DMS53 (cell line): ENCODE results near the gene CGB7.
"Not testable (repeated sequence)": the region's sequence is repeated elsewhere in the genome, so short reads cannot be mapped to it uniquely, and the experiment has no call there.

ENCODE experiments used
- DNase-seq: peaks from one replicate; lab custom pipeline; 2025; lab: John Stamatoyannopoulos, UW

CGB7 gene

DNA sequence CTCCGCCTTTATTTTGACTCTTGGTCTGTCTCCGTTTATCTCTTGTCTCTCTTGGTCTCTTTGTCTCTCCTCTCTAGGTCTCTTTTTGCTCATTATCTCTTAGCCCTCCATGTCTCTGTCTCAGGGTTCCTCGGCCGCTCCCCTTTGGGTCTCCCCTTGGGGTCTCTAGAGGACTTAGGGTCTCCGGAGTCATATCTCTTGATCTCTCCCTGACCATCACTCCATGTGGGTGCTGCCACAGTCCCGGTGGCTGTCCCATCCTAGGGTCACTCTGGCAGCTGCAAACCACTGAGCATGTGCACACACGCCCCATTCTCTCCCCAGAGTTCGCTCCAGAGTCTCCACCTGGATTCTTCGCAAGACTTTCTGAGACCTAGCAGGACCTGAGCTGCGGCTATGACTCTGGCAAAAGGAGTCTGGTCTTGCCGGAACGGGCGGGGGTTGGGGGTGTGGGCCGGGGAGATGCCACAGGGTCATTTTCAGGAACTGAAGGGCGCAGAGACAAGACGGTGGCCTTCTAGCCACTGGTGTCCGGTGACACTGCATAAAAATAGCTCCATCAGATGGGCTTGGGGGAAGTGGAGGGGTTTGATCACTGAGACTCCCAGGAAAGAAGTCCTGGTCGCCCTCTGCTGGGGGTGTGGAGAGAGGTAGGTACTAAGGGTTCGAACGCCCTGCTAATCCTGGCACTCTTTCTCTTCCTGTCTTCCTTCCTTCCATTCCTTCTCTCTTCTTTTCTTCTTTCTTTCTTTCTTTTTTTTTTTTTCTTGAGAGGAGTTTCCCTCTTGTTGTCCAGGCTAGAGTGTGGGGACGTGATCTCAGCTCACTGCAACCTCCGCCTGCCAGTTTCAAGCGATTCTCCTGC is 16.2 kb upstream of the CGB7 start:
- DNase-seq = peak; percentile 56

DNA sequence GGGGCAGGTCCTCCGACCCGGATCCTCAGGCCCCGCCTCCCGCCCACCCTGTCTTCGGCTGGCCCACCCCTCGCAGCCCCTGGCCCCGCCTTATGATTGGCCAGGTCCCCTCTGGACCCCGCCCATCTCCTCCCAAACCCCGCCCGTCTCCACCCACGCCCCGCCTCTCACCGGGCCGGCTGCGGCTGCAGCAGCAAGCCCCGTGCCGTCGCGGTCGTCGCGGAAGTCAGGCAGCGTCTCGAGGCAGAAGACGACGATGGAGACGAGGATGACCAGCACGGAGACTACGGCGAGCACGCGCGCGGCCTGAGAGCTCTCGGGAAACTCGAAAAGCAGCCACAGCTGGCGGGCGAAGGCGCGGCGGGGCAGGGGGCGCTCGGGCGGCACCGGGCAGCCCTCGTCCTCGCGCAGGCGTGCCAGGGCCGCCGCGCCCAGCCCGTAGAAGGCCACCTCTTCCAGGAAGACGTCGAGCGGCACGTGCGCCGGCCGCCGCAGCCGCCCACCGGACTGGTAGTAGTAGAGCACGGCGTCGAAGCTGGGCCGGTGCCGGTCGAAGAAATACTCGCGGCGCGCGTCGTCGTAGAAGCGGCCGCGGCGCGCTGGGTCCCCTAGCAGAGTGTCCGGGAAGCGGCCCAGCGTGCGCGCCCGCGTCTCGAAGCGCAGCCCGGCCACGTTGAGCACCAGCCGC is 14.5 kb upstream of the CGB7 start:
- peak; percentile 41 for DNase-seq

DNA sequence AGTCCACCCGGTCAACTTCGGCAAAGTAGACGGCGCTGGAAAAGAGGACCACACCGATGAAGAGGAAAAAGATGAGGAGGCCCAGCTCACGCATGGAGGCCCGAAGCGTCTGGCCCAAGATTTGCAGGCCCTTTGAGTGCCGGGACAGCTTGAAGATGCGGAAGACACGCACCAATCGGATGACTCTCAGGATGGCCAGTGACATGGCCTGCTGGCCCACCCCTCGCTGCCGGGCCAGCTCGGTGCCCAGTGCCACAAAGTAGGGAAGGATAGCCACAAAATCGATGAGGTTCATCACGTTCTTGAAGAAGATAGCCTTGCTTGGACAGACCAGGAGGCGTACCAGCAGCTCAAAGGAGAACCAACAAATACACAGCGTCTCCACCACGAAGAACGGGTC is 12.9 kb upstream of the CGB7 start:
- no peak for DNase-seq

DNA sequence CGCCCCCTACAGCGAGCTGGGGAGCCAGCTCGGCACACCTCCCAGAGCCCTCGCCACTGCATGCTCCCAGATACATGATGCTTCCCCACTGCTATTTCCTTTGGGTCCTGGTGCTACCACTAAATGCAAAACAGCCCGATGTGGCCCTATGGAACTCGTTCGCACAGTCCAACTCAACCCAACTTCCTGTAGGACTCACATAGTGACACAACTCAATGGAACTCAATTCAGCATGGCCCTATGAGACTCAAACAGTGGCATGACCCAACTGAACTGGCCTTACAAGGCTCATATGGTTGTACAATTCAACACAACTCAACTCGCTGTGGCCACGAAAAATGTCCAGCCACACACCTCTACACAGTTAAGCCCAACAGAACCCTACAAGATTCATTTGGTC is 11.5 kb upstream of the CGB7 start:
- DNase-seq = no peak

DNA sequence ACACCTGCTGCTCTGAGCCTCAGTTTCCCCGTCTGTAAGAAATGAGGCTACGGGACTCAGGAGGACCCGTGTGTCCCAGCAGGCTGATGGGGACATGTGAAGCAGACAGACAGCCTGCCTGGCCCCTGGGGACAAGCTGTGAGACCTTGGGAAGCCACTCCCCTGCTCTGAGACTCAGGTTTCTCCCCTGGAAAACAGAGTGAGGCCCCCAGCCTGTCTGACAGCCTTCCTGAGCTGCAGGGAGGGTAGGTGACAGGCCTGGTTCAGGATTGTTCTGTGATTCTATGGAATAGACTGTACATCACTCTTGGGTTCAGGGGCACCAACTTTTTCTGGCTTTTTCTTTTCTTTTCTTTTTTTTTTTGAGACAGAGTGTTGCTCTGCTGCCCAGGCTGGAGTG is 10.0 kb upstream of the CGB7 start:
- DNase-seq = no peak

DNA sequence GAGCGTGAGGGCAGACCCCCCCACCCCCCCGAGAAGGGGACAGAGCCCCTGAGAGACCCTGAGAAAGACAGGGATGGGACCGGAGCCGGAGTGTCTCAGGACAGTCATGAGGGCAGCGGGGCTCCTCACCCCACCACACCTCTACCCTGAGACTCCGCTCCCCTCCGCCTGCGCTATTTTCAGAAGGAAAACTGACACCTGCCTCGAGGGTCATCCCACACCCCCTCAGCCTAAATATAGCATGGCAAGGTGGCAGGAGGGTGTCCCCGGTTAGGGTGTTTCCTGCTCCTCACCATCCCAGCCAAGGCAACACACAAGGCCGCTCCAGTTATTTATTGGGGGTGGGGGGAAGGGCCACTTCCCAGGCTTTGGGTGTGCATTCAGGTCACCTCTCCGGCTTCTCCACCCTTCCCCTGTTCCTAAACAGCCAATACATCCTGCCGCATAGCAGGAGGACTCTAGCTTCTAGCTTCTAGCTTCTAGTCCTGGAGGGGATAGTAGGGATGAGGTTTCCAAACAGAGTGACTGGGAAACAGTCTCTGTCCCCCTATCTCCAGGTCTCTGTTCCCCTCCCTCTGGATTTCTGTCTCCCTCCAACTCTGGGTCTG is 8.5 kb upstream of the CGB7 start:
- peak; percentile 17 for DNase-seq

DNA sequence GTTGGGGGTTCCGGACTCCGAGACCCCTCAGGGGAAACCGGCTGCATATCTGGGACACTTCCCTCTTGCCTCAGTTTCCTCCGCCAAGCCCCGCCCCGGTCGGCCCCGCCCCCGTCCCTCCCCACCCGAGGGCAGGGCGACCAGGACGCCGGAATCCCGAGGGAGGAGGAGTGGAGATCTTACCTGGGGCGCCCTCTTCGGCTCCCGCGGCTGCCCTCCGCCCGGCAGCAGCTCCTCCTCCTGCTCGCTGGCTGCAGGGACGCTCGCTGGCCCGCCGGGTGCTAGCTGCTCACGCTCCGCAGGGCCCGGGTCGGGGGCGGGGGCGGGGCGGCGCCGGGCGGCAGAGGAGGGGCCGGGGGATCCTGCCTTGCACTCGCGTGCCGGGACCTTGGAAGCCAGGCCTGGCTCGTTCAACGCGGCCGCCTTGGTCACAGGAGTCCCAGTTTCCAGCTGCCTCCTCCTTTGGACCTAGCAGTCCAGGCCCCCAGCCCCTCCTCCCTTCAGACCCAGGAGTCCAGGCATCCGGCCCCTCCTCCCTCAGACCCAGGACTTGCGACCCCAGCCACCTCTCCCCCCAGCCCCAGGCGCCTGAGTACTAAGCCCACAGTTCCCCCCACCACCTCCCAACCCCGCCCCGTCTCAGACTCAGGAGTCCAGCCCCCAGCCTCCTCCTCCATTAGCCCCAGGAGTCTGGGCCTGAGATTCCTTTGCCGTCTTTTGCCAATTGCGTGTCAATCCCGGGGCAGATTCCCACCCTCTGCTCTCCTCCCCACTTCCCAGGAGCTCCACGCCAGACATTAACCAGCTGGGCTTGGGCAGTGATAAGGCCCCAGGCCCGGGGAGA is 7.4 kb upstream of the CGB7 start, which contains the start of gene NTF4:
Gene NTF4, minus strand, starts transcription at position 51 of the 844 bp plus-strand sequence. CDS start 2,821 bp downstream, outside the sequence.
- peak; percentile 66 for DNase-seq

DNA sequence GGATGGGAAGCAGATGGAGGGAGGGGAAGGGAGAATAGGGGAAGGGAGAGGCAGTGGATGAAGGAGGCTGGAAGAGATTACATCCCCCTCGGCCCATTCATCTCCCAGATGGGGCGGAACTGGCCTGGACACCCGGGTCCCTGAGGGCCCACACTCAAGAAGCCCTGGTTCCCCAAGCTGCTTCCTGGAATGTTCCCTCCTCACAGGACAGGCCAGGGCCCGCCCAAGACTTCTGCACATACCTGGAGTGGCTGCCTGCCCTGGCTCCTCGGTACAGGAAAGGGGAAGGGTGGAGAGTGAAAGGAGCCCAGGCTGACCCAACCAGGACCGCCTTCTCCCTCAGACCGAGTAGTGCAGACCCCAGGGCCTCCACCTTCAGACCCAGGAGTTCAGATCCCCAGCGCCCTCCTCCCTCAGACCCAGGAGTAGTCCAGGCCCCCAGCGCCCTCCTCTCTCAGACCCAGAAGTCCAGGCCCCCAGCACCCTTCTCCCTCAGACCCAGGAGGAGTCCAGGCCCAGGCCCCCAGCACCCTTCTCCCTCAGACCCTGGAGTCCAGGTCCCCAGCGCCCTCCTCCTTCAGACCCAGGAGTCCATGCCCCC is 6.6 kb upstream of the CGB7 start:
- no peak for DNase-seq

DNA sequence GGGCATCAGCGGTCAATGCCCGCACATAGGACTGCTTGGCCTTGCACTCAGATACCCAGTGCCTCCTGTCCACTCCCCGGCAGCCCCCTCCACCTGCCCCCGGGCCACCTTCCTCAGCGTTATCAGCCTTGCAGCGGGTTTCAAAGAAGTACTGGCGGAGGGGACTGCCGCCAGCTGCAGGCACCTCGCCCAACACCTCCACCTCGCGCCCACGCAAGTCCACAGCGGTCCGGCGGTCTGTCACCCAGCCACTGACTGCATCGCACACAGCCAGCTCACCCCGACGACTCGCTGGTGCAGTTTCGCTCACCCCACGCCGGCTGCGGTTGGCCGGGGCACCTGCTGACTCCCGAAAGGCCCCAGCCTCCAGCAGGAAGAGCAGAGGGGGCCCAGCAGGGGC is 3.9 kb upstream of the CGB7 start:
- DNase-seq = no peak

DNA sequence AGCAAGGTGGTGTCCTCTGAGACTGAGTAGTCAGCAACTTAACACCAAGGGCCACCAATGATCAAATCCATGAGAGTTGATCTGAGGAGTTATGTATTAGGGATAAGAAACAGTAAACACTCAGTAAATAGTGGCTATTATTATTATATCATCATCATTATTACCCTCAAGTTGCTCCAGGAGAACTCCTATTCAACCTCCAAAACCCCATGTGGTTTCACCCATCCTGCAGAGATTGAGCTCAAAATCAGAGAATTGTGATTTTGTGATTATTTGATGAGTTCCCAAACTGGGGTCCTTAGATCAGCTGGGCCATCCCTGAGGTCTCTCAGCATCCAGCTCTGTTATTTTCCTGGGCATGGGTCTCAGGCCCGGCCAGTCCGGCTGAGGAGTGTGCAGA is 3.5 kb upstream of the CGB7 start:
- no peak for DNase-seq

DNA sequence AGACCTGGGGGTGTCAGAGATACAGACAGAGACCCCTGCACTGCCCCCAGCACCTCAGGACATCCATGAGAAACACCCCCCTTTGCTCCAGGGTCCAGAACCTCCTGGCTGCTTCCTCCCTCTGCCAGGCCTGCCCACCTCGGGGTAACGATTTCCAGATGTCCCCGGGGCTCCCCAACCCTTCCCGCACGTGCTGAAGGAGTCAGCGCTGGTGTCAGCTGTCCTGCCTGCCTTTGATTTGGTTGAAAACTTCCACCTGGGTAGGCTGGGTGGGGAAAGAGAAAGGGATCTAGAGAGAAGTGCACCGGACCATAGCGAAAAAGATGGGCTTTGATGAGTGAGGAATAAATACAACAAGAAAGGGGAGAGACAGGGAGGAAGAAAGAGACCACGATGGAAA is 1.5 kb upstream of the CGB7 start:
- no peak for DNase-seq

DNA sequence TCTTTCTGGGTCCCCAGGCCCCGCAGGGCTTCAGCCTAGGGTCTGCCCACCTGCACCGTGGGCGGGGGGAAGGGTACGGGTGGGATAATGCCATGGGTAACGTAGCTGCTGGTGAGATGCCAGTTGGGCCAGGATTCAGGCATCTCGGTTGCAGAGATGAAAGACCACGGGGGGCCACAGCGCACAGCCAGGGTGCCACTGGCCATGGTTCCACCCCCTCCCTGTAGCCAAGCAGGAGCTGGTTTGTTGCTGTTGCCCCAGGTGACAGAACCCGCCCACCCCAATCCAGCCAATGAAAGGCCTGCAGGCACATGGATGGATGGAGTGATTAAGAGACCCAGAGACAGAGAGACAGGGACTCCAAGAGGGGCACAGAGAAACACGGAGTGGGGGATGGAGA is 1.0 kb upstream of the CGB7 start:
- DNase-seq = peak; percentile 22

DNA sequence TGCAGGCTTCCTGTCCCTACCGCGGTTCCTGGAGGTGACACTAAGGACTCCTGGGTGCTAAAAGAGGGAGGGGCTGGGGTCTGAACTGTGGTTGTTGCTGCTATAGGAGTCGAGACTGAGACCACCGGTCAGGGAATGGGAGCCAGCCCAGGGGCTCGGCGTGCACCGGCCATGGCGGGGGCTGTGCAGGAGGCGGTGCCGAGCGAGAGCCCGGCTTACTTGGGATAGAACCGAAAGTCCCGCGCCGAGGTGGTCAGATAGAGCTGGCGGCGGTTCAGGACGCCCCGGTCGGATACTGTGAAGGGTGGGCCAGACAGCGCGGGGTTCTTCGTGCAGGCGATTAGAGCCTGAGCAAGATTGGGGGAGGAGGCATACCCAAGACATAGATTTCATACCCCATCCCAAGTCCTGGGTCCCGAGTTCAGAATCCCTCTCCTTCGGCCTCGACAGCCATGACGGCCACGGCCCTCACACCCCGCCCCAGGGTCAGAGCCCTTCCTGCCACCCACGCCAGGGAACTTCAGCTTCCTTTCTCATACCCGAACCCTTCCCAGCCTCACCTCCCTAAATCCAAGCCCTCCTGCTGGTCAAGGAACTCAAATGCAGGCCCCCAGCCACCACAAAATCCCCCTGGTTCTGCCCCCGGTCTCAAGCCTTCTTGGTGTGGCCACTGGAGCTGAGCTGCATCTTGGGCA is 500 bp downstream of the CGB7 start:
- not testable (repeated sequence) for DNase-seq

DNA sequence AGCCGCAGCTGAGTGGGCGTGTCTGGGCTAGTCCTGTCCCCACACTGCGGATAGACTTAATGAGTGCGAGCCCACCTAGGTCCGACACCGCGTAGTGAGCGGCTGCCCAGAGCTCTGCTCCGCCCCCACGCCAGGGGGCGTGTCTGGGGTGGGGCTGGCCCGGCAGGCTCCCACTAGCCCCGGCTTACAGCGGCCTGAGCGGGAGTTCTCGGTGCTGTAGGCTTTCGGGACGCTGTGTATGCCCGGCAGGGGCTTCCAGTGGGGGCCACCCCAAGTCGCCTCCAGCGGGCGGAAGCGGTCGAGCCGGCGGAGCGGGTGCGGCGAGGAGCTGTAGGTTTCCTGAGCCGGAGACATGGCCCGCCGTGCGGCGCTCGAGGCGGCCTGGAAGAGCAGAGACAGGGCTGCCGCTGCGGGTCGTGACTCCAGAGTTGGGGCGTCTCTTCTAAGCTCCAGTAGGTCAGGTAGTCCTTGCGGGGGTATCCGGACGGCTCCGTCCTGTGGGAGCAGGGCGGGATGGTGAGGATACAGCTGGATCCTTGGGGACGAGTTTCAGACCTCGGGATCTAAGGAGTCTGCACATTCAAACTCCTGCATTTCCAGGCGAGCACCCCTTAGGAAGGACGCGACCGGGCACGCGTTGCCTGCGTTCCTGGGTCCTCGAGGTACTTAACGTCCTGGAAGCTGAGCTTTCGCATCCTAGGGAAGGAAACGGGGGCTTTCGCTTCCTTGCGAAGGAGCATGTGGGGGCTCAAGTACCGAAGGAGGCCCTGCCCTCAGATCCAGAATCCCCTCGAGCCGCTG is 1.2 kb downstream of the CGB7 start:
- peak; percentile 68 for DNase-seq

DNA sequence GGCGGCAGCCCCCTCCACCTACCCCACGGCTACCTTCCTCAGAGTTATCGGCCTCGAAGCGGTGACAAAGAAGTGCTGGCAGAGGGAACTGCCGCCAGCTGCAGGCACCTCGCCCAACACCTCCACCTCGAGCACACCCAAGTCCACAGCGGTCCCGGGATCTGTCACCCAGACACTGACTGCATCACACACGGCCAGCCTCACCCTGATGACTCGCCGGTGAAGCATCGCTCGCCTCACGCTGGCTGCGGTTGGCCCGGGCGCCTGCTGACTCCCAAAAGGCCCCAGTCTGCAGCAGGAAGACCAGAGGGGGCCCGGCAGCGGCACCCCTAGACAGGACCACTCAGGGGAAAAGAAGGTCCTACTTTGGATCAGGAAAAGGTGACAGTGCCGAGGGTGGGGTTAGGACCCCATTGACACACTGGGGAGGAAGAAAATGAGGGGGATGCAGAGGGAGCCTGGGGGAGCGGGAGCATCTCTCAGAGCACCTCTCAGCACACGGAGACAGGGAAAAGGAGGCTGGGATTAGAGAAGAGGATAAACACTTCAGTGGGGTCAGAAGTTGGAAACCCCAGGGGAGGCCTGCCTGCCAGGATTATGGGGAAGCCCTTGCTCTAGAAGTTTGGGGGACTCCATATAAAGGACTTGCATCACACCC is 7.0 kb downstream of the CGB7 start:
- not testable (repeated sequence) for DNase-seq

DNA sequence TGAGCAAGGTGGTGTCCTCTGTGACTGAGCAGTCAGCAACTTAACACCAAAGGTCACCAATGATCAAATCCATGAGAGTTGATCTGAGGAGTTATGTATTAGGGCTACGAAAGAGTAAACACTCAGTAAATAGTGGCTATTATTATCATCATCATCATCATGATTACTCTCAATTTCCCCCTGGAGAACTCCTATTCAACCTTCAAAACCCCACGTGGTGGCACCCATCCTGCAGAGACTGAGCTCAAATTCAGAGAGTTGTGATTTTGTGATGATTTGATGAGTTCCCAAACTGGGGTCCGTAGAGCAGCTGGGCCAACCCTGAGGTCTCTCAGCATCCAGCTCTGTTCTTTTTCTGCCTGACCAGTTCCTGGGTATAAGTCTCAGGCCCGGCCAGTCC is 7.7 kb downstream of the CGB7 start:
- not testable (repeated sequence) for DNase-seq

DNA sequence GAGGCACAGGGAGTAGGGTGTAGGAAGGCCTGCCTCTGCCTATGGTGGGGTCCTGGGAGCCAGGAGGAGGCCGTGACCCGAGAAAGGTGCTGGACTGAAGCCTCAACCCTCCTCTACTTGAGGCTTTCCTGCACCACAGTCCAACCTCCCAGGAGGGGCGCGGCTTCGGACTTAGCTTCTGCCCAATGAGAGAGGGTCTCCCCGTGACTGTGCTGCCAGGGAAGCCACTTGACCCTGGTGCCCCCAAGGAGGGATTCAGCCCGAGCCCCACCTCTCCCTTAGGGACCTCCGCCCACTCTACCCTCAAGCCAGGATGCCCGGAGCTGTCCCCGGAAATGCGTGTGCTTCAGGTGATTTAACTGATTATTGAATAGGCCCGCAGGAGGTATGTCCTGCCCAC is 8.5 kb downstream of the CGB7 start, which contains the start of gene CGB8:
Gene CGB8, minus strand, starts transcription at position 101 of the 400 bp plus-strand sequence. CDS start 372 bp downstream, outside the sequence.
- DNase-seq = not testable (repeated sequence)

DNA sequence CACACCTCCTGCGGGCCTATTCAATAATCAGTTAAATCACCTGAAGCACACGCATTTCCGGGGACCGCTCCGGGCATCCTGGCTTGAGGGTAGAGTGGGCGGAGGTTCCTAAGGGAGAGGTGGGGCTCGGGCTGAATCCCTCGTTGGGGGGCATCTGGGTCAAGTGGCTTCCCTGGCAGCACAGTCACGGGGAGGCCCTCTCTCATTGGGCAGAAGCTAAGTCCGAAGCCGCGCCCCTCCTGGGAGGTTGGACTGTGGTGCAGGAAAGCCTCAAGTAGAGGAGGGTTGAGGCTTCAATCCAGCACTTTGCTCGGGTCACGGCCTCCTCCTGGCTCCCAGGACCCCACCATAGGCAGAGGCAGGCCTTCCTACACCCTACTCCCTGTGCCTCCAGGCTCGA is 14.0 kb downstream of the CGB7 start, which contains the start of gene CGB5:
Gene CGB5, plus strand, starts transcription at position 301 of the 400 bp plus-strand sequence. CDS start 362 bp downstream, outside the sequence.
- DNase-seq = not testable (repeated sequence)

DNA sequence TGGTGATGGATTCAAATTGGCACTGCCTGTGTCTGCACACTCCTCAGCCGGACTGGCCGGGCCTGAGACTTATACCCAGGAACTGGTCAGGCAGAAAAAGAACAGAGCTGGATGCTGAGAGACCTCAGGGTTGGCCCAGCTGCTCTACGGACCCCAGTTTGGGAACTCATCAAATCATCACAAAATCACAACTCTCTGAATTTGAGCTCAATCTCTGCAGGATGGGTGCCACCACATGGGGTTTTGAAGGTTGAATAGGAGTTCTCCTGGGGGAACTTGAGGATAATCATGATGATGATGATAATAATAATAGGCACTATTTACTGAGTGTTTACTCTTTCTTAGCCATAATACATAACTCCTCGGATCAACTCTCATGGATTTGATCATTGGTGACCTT is 14.9 kb downstream of the CGB7 start:
- not testable (repeated sequence) for DNase-seq
